TTC549 (cell line): ENCODE measurements around the gene TUBB4B.

Experiments used
- FAIRE-seq: peaks from 2 replicates; lab custom pipeline; 2012; peaks lifted over from hg19 to GRCh38; lab: Jason Lieb, UNC

Gene TUBB4B

DNA sequence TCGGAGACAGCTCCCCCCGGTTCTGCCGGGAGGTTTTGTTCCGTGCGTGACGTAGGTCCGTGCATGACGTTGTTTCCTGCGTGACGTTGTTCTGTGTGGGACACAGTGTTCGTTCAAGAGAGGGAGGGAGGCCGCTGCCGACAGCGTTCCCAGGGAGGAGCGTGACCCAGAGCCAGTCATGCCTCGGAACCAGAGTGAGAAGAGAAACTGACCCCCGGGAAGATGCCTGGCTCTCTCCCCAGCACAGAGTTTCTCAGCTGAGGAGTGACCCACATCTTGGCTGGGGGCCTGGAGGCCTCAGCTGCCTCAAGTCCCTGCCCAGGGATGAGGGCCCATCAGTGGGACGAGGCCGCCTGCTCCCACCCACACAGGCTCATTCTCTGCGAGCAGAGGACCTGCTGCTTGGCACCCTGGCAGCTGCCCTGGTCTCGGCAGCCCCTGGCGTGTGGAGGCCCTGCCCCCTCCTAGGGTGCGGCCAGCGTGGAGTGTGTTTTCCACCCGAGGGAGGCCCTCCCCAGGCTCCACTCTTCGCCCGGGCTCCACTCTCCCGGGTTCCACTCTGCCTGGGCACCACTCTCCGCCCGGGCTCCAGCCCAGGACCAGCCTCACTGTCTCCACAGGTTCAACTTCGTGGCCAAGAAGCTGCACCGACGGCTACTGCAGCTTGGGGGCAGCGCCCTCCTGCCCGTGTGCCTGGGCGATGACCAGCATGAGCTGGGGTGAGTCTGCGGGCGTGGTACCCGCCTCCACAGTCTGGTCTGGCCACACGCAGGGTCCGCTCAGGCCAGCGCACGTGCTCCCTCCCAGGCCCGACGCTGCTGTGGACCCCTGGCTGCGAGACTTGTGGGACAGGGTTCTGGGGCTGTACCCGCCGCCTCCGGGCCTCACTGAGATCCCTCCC lies 27.7 kb upstream of the TUBB4B start:
- FAIRE-seq, result no peak

GRCh38 chr9:137214620-137215019 lies 26.5 kb upstream of the TUBB4B start:
- no peak for FAIRE-seq

DNA sequence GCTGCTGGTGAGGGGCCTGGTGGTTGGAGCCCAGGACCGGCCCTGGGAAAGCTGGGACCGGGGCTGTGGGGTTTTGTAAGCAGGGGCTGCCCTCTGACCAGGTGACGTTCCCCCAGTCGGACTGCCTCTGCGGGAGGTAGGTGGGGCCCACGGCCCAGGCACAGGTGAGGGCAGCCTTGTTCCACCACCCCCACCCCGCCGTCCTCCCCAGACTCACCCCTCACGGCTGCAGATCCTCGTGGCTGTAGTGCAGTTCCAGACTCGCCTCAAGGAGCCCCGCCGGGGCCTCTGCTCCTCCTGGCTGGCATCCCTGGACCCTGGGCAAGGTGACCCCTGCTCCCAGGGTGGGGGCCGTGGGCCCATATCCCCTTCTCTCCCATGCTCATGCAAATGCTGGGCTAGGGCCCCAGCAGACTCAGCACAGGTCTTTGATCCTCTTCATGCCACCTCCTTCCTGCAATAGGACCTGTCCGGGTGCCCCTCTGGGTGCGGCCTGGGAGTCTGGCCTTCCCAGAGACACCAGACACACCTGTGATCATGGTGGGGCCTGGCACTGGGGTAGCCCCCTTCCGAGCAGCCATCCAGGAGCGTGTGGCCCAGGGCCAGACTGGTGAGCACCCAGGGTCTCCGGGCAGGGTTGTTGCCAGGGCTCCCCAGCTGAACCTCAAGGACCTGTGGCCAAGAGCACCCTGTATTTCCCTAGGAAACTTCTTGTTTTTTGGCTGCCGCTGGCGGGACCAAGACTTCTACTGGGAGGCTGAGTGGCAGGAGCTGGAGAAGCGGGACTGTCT lies 25.7 kb upstream of the TUBB4B start:
- no peak for FAIRE-seq

DNA sequence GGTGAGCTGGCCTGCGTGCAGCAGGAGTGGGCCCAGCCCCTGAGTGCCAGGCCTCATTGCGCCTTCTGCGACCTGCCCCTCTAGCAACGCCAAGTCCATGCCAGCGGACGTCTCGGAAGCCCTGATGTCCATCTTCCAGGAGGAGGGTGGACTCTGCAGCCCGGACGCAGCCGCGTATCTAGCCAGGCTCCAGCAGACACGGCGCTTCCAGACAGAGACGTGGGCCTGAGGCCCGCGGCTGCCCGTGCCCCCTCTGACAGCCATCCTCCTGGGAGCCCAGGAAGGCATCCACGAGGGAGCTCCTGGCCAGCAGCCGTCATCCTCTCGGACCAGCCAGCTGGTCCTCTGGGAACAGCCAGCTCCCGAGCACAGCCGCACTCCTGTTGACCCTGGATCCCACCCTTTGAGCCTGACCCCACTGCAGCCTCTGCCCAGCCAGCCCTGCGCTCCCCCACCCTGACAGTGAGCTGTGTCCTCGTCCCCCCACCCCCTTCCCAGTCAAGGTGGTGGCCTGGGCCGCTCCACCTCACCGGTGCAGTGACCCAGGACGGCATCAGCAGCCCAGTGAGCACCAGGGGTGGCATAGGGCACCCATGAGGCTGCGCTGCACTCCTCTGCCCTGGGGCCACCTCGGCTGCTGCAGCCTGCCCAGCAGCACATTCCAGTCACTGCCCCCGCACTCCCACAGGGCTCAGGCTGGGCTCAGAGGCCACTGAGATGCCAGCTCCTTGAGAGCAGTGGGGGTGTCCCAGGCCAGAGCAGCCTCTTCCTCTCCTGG lies 24.7 kb upstream of the TUBB4B start:
- FAIRE-seq, result no peak

DNA sequence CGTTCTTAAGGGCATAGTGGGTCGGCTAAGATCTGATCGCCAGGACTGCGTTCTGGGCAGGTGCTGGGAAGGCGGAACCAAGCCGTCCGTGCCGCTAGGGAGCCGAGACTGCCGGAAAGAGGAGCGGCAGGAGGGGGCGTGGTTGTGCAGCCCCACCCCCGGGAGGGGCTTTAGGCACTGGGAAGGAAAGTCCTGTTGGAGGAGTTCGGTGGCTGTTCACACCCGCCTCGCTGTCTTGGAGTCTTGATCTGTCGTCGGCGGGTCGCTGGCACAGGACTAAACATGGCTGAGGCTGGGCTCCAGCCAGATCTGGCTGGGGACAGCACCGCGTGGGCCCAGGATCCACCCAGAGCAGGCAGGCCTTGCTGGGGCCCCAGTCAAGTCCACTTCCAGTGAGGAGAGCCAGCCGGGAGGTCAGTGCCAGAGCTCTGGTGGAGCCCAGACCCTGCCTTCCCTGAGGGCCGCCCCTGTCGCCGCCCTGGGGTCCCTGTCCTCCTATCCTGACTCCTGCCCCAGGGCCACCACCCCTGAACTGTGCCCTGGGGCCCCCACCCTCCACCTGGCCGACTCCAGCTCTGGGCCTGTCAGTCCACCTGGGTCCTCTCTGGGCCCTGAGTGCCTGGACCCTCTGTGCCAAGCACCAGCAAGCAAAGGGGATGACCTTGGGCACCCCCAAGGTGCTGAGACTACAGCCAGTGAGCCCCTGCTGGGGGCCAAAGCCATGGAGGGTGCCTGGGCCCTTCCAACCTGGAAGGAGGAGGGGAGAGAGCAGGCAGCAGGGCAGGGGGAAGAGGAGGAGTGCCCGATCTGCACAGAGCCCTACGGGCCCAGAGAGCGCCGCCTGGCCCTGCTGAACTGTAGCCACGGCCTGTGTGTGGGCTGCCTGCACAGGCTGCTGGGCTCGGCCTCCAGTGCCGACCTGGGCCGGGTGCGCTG lies 23.5 kb upstream of the TUBB4B start:
- no peak for FAIRE-seq

DNA sequence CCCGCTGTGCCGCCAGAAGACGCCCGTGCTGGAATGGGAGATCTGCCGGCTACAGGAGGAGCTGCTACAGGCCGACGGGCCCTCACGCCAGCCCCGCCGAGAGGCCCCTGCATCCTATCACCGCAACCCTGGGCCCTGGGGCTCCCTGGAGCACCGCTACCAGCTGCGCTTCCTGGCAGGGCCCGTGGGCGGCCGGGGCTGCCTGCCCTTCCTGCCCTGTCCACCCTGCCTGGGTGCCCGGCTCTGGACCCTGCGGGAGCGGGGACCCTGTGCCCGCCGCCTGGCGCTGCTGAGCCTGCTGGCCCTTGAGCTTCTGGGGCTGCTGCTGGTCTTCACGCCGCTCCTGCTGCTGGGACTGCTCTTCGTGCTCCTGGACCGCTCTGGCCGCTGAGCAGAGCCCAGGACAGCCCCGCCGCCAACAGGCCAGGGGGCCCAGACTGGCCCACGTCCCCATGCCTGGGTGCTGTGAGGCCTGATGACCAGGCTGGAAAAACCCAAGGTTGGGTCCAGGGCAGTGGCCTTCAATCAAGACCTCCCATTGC lies 22.8 kb upstream of the TUBB4B start:
- no peak for FAIRE-seq

GRCh38 chr9:137218754-137219271 lies 22.3 kb upstream of the TUBB4B start:
- no peak for FAIRE-seq

DNA sequence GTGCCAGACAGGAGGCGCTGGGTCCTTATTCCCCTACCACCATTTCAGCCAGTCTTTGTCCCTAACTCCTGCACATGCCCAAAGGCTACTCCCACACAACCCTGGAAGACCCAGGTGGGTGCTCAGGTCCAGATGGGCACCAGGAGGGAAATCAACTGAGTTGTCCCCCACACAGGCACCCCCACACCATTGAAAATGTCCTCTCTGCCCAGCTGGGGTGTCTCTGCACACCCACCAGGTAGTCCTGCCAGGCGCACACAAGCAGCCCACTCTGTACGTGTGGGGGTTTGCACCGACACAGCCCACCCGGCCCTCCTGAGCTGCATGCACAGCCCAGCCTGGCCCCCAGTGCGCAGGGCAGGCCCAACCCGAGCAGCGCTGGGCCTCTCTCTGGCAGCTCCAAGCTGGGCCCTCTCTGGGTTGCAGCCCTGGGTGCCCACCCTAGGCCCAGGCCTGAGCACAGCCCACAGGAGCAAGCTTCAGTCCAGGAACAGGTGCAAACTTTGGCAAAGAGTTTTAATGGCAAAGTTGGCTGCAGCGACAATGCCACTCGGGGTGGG lies 21.2 kb upstream of the TUBB4B start:
- FAIRE-seq, result no peak

GRCh38 chr9:137220317-137221094 lies 20.6 kb upstream of the TUBB4B start:
- FAIRE-seq, result no peak

DNA sequence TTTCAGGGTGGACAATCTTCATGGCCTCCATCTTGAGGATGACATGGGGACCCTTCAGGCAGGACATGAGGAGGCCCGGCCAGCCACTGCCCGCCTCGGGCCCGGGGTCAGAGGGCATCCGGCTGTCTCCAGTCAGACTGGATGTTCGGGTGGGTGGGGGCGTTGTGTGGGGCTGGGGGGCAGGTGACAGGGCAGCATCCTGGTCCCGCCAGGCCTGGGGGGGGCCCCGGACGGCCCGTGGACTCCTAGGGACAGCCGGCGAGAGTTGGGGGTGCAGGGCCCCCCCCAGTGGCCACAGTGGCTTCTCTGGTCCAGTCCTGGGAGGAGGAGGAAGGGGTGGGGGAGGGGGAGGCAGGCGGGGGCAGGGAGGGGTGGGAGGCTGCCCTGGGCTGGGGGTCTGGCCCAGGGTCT lies 20.0 kb upstream of the TUBB4B start:
- no peak for FAIRE-seq

DNA sequence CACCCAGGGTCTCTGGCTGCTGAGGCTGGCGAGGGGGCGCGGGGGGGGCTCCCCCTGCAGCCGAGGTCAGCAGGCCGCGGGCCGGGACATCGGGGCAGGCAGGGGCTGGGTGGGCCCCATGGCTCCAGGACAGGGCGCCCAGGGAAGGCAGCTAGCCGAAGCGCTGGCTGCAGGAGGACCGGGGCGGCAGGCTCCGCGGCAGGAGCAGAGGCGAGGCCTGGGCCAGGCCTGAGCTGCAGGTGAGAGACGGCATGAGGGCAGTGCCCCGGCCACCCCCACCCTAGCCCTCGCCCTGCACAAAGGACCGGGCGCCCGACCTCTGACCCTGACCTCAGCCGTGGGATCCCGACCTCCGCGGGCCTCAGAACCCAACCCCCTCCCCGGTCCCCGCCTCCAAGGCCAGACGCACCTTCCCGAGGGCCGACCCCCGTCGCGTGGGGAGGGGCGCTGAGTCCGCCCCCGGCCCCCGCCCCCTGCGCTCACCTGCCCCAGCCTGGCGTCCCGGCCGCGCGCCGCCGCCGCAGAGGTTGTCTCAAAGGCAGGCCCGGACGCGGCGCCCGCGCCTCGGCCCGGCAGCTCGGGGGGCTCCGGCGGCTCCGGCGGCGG lies 19.5 kb upstream of the TUBB4B start:
- no peak for FAIRE-seq

- FAIRE-seq, result no peak
Observed at GRCh38 chr9:137222190-137223077, 18.7 kb upstream of the TUBB4B start, which contains the start of gene RNF208. RNF208 (minus strand) TSS chr9:137222240; CDS start chr9:137221212, 1,028 bp downstream.

- FAIRE-seq, result peak; percentile 86
Observed at GRCh38 chr9:137223078-137223970, 17.8 kb upstream of the TUBB4B start.

DNA sequence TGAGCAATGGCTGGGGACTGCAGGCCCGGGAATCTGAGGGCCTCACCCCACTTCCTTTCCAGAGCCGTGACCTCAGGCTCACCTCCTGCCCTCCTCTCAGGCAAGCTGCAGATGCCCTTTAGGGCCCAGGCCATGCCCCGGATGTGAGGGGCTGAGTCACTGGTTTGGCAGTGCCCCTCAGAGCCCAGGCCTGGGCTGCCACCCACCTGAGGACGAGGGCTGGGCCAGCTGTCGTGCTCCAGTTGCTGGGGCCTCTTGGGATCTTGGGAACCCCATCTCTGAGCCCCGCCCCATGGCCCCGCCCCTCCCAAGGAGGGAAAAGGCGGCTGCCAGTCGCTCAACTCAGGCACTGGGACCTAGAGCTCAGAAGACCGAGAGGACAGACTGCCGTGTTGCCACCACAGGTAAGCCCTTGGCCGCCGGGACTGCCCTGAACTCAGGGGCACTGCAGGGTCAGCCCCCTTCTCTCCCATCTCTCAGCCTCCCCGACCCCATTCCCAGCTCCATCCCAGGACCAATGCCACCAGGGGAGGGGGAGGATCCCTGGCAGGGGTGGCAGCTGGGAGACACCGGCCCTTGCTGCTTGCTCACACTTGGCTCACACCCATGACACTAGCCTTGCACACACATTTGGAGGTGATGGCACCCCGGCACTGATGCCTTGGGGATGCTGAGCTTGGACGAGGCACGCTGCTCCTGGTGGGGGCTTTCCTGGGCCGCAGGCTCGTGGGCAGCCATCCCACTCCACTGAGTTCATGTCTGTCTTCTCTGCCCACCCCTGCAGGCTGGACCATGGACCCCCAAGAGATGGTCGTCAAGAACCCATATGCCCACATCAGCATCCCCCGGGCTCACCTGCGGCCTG lies 16.0 kb upstream of the TUBB4B start, which contains the start of gene CYSRT1:
Gene CYSRT1 (plus strand): TSS at position 345 of the 865 bp plus-strand sequence. CDS start 448 bp downstream, at position 793.
- no peak for FAIRE-seq

- FAIRE-seq, result no peak
Observed at GRCh38 chr9:137225699-137226331, 15.3 kb upstream of the TUBB4B start.
